Activated T-cell treated with anti-CD3 and anti-CD28 coated beads, Interleukin-2, amount 50 U/mL, for 24 hours (primary cell): ENCODE measurements around the gene BRS3.
"Not testable (repeated sequence)": the region's sequence is repeated elsewhere in the genome, so short reads cannot be mapped to it uniquely, and the experiment has no call there.

Source experiments
- DNase-seq: peaks from one replicate; pipeline ENCODE4 v3.0.0-alpha.2; 2020
- H3K27ac Mint-ChIP-seq: 2 replicates; pipeline ENCODE4 v1.8.0; 2020; ENCODE audit warnings: mild to moderate bottlenecking, mixed read lengths
- H3K27me3 Mint-ChIP-seq: 2 replicates; pipeline ENCODE4 v1.8.0; 2020; ENCODE audit warnings: mixed read lengths
- H3K36me3 Mint-ChIP-seq: 2 replicates; pipeline ENCODE4 v1.8.0; 2020; ENCODE audit warnings: low read depth, mixed read lengths
- H3K4me1 Mint-ChIP-seq: 2 replicates; pipeline ENCODE4 v1.8.0; 2020; ENCODE audit warnings: low read depth, mixed read lengths
- H3K4me3 Mint-ChIP-seq: 2 replicates; pipeline ENCODE4 v1.8.0; 2020; ENCODE audit warnings: mild to moderate bottlenecking, moderate library complexity, mixed read lengths
- H3K9me3 Mint-ChIP-seq: 2 replicates; pipeline ENCODE4 v1.8.0; 2020; ENCODE audit warnings: mixed read lengths

BRS3 gene

DNA sequence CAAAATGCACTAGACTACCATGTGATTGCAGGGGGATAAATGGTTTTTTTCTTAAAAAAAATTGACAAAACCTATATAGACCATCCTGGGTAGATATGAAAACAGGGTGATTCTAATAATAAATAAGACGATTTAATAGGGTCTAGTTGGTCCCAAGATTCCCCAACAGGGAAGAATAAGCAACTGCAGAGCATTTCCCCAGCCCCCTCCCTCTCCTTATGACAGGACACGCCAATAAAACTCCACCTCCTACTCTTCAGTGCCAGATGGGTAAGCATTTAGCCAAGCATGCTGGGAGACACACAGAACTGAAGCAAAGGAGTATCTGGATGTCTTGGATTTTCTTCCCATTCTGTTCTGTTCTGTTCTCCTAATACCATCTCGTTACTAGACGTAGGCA, at the start of gene BRS3:
TSS of gene BRS3 (plus strand) at position 301 of the 400 bp plus-strand sequence. CDS start 168 bp downstream, outside the sequence.
- no peak within 1 kb of the TSS for H3K27ac Mint-ChIP-seq

DNA sequence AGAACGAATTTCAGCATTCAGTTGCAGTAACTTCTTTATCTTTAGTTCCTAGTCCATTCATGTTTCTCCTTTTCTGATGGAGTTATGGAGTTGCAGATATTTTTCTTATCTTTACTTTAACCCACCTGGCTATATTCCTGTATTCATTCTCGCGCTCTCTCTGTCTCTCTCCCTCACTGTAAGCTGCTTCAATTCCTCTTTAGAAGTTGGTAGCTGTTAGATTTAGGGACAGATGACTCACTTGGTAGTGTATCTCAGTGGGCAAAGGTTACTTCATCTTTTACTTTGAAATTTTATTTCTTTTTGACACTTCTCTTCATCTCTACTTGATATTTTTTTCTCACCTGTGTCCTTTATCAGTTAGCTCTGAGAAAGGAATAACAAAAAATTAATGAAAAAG, 49.6 kb upstream of the BRS3 start:
- DNase-seq: no peak
- Mint-ChIP-seq H3K4me1 (no peaks in the 10 kb centered on the region), H3K27me3 (peaks cover 12% of the 10 kb centered on the region), H3K27ac (no peak overlapping the region), H3K4me3 (no peak overlapping the region), H3K9me3 (no peaks in the 10 kb centered on the region), H3K36me3 (no peaks in the 10 kb centered on the region)

More for the DNA sequence above, at the start of gene BRS3:
- H3K9me3 Mint-ChIP-seq: no peaks in the 10 kb centered on the region
- peaks cover 81% of the 10 kb centered on the region for H3K27me3 Mint-ChIP-seq
- no peaks in the 10 kb centered on the region for H3K36me3 Mint-ChIP-seq
- H3K4me3 Mint-ChIP-seq: no peak within 1 kb of the TSS
- H3K4me1 Mint-ChIP-seq: no peaks in the 10 kb centered on the region
- DNase-seq: no peak

DNA sequence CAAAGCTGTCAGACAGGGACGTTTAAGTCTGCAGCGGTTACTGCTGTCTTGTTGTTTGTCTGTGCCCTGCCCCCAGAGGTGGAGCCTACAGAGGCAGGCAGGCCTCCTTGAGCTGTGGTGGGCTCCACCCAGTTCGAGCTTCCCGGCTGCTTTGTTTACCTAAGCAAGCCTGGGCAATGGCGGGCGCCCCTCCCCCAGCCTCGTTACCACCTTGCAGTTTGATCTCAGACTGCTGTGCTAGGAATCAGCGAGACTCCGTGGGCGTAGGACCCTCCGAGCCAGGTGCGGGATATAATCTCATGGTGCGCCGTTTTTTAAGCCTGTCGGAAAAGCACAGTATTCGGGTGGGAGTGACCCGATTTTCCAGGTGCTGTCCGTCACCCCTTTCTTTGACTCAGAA, 42.1 kb upstream of the BRS3 start:
- not testable (repeated sequence) for H3K27me3 Mint-ChIP-seq, DNase-seq, H3K4me1 Mint-ChIP-seq, H3K36me3 Mint-ChIP-seq, H3K9me3 Mint-ChIP-seq, H3K4me3 Mint-ChIP-seq, H3K27ac Mint-ChIP-seq

DNA sequence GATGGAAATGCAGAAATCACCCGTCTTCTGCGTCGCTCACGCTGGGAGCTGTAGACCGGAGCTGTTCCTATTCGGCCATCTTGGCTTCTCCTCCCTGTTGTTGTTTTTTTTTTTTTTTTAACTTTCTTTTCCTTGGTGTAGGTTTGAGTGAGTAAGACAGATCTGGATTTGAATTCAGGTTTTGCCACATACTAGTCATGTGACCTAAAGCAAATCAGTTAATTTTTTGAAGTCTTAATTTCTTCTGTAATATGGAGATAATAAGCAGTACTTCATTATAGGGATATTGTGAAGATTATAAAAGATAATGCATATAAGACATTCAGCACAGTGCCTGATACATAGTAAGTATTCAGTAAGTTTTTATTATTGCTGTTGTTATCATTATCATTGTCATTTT, 41.5 kb upstream of the BRS3 start:
- Mint-ChIP-seq H3K36me3 (no peaks in the 10 kb centered on the region), H3K9me3 (no peaks in the 10 kb centered on the region)

DNA sequence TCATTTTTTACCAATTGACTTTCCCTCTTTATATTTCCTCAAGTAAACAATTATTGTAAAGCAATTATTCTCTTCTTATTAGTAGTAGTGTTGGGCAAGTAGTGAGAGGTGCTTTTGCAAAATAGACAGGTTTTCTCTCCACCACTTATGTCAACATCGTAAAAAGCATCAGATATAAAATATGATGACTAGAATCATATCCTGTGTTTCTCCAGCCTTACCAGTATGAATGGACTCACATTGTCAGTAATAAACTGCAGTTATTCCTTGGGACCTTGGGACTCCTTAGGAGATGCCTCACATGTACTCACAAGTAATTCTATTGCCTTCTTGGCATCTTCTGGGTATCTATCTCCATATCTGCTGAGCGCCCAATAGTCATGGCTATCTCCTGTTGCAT, 40.4 kb upstream of the BRS3 start:
- DNase-seq: no peak
- no peaks in the 10 kb centered on the region for H3K9me3 Mint-ChIP-seq

More for the DNA sequence above, 41.5 kb upstream of the BRS3 start:
- DNase-seq: no peak
- H3K27ac Mint-ChIP-seq: no peak overlapping the region
- H3K4me1 Mint-ChIP-seq: no peaks in the 10 kb centered on the region
- H3K27me3 Mint-ChIP-seq: no peaks in the 10 kb centered on the region
- no peak overlapping the region for H3K4me3 Mint-ChIP-seq

DNA sequence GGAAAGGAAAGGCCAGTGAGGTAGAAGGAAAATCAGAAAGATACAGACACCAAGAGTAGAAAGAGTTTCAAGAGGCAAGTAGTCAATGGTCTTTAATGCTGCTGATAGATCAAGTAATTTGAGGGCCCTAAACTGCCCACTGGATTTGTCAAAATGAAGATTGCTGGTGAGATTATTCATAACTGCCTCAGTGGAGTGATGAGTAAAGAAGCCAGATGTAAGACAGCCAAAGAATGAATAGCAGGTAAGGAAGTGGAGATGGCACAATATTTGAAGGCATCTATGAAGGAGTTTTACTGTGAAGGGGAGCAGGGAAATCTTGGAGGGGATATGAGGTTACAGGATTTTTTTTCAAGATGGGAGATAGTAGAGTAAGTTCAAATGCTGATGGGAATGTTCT, 39.8 kb upstream of the BRS3 start:
- H3K9me3 Mint-ChIP-seq: no peaks in the 10 kb centered on the region
- H3K4me3 Mint-ChIP-seq: no peak overlapping the region
- no peak overlapping the region for H3K27ac Mint-ChIP-seq
- no peak for DNase-seq
- no peaks in the 10 kb centered on the region for H3K4me1 Mint-ChIP-seq
- no peaks in the 10 kb centered on the region for H3K27me3 Mint-ChIP-seq
- no peaks in the 10 kb centered on the region for H3K36me3 Mint-ChIP-seq

More for the DNA sequence above, 40.4 kb upstream of the BRS3 start:
- Mint-ChIP-seq H3K4me1 (no peaks in the 10 kb centered on the region), H3K36me3 (no peaks in the 10 kb centered on the region), H3K4me3 (no peak overlapping the region), H3K27ac (no peak overlapping the region), H3K27me3 (no peaks in the 10 kb centered on the region)

DNA sequence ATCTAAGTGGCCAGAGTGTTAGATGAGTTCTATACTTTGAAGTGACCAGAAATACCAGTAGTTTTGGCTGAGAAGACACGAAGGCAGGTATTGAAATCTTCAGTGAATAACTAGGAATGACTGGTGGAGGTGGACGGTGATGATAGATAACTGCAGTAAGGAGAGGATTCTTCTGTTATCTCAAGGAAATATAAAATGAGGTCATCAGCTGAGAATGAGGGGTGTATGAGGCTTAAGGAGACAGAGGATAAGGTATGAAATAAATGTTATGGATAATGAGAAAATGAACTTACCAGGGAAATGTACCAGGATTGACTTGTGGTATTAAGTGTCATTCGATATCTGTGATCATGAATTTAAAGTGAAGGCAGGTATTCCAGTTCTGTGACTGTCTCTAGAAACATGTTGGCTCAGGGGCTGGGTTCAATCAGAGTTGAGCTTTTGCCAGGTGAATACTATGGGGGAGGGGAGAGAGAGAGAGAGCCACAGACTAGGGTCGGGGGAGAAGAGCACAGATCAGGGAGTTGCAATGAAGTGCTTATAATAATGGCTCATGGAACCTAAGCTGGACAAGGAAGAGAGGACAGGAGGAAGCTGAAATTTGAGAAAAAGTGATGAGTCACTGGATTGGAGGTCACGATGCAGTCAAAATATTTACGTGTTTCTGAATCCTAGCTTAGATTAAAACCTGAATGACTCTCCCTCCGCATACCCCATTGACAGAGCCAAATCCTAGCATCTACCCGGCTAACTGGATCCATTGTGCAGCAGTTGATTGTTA, 37.5 kb upstream of the BRS3 start:
- Mint-ChIP-seq H3K4me1 (no peaks in the 10 kb centered on the region), H3K36me3 (no peaks in the 10 kb centered on the region), H3K27me3 (no peaks in the 10 kb centered on the region), H3K9me3 (no peaks in the 10 kb centered on the region), H3K4me3 (no peak overlapping the region), H3K27ac (no peak overlapping the region)
- no peak for DNase-seq

DNA sequence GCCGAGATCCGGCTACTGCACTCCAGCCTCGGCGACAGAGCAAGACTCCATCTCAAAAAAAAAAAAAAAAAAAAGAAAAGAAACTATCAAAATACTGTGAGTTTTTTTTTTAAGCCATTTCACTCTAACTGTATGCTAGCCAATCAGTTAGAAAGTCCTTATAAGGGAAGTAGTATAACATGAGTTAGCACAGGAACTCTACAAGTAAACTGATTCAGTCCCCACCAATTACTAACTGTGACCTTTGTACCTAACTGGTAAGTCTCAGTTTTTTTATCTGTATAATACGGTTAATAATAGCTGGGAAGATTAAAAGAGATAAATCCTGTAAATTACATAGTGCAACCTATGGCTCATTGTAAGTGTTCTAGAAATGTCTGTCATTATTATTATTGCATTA, 35.1 kb upstream of the BRS3 start:
- no peak for DNase-seq
- H3K9me3 Mint-ChIP-seq: no peaks in the 10 kb centered on the region
- no peak overlapping the region for H3K27ac Mint-ChIP-seq
- H3K27me3 Mint-ChIP-seq: peaks cover 10% of the 10 kb centered on the region
- no peaks in the 10 kb centered on the region for H3K36me3 Mint-ChIP-seq
- no peaks in the 10 kb centered on the region for H3K4me1 Mint-ChIP-seq
- no peak overlapping the region for H3K4me3 Mint-ChIP-seq

DNA sequence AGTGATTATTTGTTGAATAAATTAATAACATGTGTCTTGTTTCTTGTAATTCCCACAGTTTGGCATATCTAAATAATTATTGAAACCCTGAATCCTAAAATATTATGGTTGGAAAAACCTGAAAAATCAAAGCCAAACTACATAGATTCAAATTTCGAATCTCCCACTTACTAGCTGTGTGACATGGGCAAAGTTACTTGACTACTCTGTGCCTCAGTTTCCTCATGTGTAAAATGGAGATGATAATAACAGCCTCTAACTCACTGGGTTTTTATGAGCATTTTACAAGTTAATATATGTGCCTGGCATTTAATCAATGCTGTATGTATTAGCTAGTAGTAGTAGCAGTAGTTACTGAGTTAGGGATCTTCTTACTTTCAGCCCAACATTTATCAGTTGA, 34.6 kb upstream of the BRS3 start:
- no peaks in the 10 kb centered on the region for H3K36me3 Mint-ChIP-seq
- H3K27me3 Mint-ChIP-seq: peaks cover 11% of the 10 kb centered on the region
- no peak for DNase-seq
- no peaks in the 10 kb centered on the region for H3K9me3 Mint-ChIP-seq
- H3K27ac Mint-ChIP-seq: no peak overlapping the region
- H3K4me3 Mint-ChIP-seq: no peak overlapping the region
- H3K4me1 Mint-ChIP-seq: no peaks in the 10 kb centered on the region

DNA sequence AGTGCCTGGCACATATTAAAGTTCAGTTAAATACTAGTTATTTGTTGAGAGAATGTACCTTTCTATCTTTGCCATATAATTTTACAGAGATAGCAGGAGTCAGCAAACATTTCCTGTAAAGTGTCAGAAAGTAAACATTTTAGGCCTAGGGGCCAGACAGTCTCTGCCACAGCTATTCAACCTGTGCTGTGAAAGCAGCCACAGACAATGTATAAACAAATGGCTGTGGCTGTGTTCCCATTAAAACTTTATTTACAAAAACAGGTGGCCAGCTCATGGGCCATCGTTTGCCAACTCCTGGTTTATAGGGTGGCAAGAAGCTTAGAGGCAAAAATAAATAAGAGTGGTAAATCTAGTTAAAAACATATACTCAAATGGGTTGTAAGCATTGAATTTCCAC, 34.0 kb upstream of the BRS3 start:
- peaks cover 14% of the 10 kb centered on the region for H3K27me3 Mint-ChIP-seq
- no peak for DNase-seq
- H3K4me3 Mint-ChIP-seq: no peak overlapping the region
- no peaks in the 10 kb centered on the region for H3K4me1 Mint-ChIP-seq
- H3K36me3 Mint-ChIP-seq: no peaks in the 10 kb centered on the region
- H3K27ac Mint-ChIP-seq: no peak overlapping the region
- H3K9me3 Mint-ChIP-seq: no peaks in the 10 kb centered on the region

DNA sequence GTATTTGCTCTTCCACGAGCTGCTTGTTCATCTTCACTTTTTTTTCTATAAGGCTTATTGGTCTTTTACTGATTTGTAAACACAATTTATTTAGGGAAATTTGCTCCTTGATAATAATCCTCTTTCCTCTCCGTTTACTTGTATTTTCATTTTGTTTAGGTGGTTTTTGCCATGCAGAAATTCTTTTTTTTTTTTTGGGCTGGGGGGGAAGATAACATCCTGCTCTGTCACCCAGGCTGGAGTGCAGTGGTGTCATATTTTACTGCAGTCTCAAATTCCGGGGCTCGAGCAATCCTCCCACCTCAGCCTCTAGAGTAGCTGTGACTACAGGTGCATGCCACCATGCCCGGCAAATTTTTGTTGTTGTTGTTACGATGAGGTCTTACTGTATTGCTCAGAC, 31.6 kb upstream of the BRS3 start:
- H3K4me1 Mint-ChIP-seq: no peaks in the 10 kb centered on the region
- no peak overlapping the region for H3K27ac Mint-ChIP-seq
- DNase-seq: no peak
- no peaks in the 10 kb centered on the region for H3K9me3 Mint-ChIP-seq
- no peaks in the 10 kb centered on the region for H3K36me3 Mint-ChIP-seq
- peaks cover 16% of the 10 kb centered on the region for H3K27me3 Mint-ChIP-seq
- H3K4me3 Mint-ChIP-seq: no peak overlapping the region

DNA sequence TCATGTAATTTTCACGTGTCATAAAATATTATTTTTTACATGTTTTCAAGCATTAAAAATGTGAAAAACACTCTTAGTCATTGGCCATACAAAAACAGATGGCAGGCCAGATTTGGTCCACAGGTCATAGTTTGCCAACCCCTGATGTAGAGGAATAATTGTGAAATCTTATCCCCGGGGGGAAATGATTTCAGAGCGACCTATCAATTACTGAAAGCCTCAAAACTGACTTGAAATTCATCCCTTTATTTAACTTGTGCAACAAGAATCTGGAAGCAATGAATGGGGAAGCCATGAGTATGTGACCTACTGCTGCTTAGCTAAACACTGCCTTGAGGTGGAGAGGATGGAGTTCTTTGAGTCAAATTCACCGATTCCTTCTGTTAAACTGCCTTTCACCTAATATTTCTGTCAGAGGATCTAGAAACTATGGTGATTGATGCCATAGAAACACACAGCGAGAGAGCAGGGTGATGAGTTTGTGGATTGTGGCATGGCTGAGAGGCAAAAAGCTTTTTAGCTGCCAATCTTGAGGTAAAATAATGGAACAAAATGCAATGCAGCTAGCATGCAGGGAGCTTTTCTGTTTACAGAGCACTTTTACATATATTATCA, 30.3 kb upstream of the BRS3 start:
- DNase-seq: no peak
- no peaks in the 10 kb centered on the region for H3K4me1 Mint-ChIP-seq
- no peaks in the 10 kb centered on the region for H3K36me3 Mint-ChIP-seq
- H3K9me3 Mint-ChIP-seq: no peaks in the 10 kb centered on the region
- H3K4me3 Mint-ChIP-seq: no peak overlapping the region
- H3K27me3 Mint-ChIP-seq: peaks cover 18% of the 10 kb centered on the region
- H3K27ac Mint-ChIP-seq: no peak overlapping the region

DNA sequence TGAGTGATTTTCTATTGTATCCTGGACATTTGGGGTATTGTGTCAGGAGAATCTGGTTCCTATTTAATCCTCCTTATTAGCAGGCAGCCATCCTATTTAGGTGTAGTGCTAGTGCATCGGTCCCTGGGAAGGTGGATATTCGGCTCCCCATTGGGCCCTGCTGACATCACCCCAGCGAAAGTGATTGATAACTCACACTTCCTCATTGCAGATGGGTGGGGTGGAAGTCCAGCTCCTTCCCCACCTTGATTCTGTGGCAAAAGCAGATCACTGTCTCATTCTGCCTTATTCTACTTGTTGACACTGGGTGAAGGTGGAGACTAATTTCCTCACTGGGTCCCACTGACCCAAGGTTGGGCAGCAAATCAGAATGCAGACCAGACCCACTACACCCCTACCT, 23.2 kb upstream of the BRS3 start:
- Mint-ChIP-seq H3K9me3 (no peaks in the 10 kb centered on the region), H3K36me3 (no peaks in the 10 kb centered on the region), H3K4me1 (no peaks in the 10 kb centered on the region), H3K4me3 (no peak overlapping the region), H3K27ac (no peak overlapping the region), H3K27me3 (peaks cover 40% of the 10 kb centered on the region)
- no peak for DNase-seq

DNA sequence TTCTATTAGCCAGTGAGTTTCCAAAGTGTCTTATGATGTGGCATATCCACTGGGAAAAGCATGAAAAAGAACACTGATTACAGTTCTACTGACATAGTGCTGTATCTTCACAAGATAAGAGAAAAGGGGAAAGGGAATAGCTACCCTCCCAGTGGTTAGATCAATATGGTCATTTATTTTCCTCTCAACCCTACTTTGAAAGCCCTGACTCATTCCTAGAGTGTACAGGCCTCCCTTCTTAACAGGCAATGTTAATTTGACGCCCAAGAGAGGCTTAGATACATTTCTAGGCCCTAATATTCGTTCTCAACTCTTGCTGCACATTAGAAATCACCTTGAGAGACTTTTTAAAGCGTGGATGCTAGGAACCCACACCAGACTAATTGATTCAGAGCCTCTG, 20.4 kb upstream of the BRS3 start:
- Mint-ChIP-seq H3K27ac (no peak overlapping the region), H3K4me3 (no peak overlapping the region), H3K4me1 (no peaks in the 10 kb centered on the region), H3K9me3 (no peaks in the 10 kb centered on the region), H3K27me3 (peaks cover 49% of the 10 kb centered on the region), H3K36me3 (no peaks in the 10 kb centered on the region)
- DNase-seq: no peak

DNA sequence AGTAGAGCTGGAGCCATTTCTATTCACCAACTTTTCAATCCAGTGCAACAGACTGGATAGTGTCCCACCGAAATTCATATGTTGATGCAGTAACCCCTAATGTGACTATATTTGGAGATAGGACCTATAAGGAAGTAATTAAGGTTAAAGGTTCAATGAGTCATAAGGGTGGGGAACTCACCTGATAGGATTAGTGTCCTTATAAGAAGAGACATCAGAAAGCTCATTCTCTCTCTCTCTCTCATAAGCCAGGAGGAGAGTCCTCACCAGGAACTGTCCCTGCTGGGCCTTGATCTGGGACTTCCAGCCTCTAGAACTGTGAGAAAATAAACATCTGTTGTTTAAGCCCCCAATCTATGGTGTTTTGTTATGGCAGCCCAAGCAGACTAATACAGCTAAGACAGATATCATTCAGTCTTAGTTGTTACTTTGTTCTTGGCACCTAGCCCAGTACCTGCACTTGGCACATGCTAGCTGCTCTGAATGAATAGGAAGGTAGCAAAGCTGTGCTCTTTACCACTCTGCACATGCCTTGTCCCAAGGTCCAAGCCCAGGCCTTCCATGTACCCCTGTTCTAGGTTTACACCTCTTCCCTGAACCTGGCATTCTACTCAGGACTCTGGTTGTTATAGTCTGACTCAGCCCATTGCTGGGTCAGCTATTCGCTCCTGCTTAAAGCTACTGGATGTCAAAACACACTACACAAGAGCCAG, 19.2 kb upstream of the BRS3 start:
- Mint-ChIP-seq H3K36me3 (no peaks in the 10 kb centered on the region), H3K27ac (no peak overlapping the region), H3K4me1 (no peaks in the 10 kb centered on the region), H3K4me3 (no peak overlapping the region), H3K9me3 (no peaks in the 10 kb centered on the region), H3K27me3 (peaks cover 47% of the 10 kb centered on the region)
- DNase-seq: no peak
